B cell (primary cell): ENCODE data around the gene FAM186B.

Experiments used
- EZH2 ChIP-seq: IDR thresholded peaks from 2 replicates; pipeline ENCODE4 v1.6.1; 2012; ENCODE audit warnings: borderline replicate concordance, low read depth, mild to moderate bottlenecking, moderate library complexity, low read length; ENCODE audit not compliant: insufficient read depth, poor library complexity, severe bottlenecking
- TF ChIP-seq, protein P1 (sequence below): fragments of 200-600 bp; IDR thresholded peaks from one replicate; pipeline ENCODE4 v1.8.0; 2022; ENCODE audit warnings: antibody characterized with exemption, mild to moderate bottlenecking

DNA sequence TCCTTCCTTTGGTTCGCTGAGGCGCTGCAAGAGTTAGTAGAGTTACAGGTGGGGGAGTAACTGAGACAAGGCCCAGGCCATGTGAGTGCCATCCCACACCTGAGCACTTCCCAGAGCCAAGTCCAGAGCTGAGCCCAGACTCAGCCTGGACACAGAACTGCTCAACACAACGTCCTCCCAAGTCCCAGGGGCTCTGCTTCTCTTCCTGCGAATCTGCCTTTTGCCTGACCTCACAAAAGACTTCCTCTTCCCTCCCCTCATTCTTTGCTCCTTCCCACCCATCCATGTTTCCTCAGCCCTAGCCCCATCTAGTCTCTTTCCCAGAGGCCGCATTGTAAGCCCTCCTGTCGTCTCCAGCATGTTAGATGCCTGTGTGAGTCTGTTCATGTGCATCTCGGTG, 20.8 kb downstream of the FAM186B start:
- TF ChIP-seq, protein P1, sequence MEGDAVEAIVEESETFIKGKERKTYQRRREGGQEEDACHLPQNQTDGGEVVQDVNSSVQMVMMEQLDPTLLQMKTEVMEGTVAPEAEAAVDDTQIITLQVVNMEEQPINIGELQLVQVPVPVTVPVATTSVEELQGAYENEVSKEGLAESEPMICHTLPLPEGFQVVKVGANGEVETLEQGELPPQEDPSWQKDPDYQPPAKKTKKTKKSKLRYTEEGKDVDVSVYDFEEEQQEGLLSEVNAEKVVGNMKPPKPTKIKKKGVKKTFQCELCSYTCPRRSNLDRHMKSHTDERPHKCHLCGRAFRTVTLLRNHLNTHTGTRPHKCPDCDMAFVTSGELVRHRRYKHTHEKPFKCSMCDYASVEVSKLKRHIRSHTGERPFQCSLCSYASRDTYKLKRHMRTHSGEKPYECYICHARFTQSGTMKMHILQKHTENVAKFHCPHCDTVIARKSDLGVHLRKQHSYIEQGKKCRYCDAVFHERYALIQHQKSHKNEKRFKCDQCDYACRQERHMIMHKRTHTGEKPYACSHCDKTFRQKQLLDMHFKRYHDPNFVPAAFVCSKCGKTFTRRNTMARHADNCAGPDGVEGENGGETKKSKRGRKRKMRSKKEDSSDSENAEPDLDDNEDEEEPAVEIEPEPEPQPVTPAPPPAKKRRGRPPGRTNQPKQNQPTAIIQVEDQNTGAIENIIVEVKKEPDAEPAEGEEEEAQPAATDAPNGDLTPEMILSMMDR = no peak
- no peak for TF ChIP-seq EZH2
